Spleen (tissue), 7 donors: Measurements from ENCODE around the gene CFAP57.

Experiments used
- CTCF ChIP-seq, 11 experiments: fragments of 200-600 bp in 7 of 11; fragments of 450-650 bp in 4 of 11; sonication (generic) in 4 of 11; IDR thresholded peaks in 8 of 11; conservative IDR thresholded peaks in 3 of 11; 1 replicate in 7 of 11; 2 replicates in 4 of 11; pipeline versions ENCODE4 v1.4.0 to v1.8.0; 2016 to 2021; ENCODE audit warnings: antibody characterized with exemption in 11 of 11, inconsistent platforms in 4 of 11, mild to moderate bottlenecking in 1 of 11
- POLR2A ChIP-seq, 3 donors: fragments of 450-650 bp; IDR thresholded peaks; one replicate each; pipeline ENCODE4 v1.5.1; 2017; ENCODE audit warnings: antibody characterized with exemption in 3 of 3, mild to moderate bottlenecking in 1 of 3
- POLR2AphosphoS5 ChIP-seq, 3 donors: sonication (generic); formaldehyde crosslinking; IDR thresholded peaks; one replicate each; pipeline ENCODE4 v1.5.1; 2017; ENCODE audit warnings: antibody characterized with exemption in 3 of 3
- donor health status: DM: no; HTN: no; CAD: no; lungs with moderate emphysema.
- donor health status: DM: no; HTN: no; CAD: no.
- donor health status: DM: no; HTN: no; CAD: no.

- no peak for TF ChIP-seq POLR2A (IDR thresholded peaks at IDR 0.05)
- no peak for TF ChIP-seq POLR2AphosphoS5 (IDR thresholded peaks at IDR 0.05)
- TF ChIP-seq CTCF (IDR thresholded peaks at IDR 0.05 in 8 of 11, conservative IDR thresholded peaks at IDR 0.05 in 3 of 11) = no peak
Measured at GRCh38 chr1:43251024-43251423, 78.9 kb downstream of the CFAP57 start.
